Measurements from ENCODE around the gene LY6G5B.

LY6G5B gene

GRCh38 chr6:31669676-31670075, at the start of gene LY6G5B:
Gene LY6G5B (plus strand): TSS chr6:31669976. CDS start chr6:31670951, 975 bp downstream.
- no peak for TF ChIP-seq CTCF (IDR thresholded peaks at IDR 0.05; ENCODE audit: borderline replicate concordance, insufficient read depth, low read depth, low read length)
- no peak within 1 kb of the TSS for H3K4me3 ChIP-seq (ENCODE audit: low read depth, low read length)

- TF ChIP-seq CTCF (IDR thresholded peaks at IDR 0.05; ENCODE audit: borderline replicate concordance, insufficient read depth, low read depth, low read length): no peak
- H3K4me3 ChIP-seq (ENCODE audit: low read depth, low read length): peak within 1 kb of the TSS; percentile 69
Measured at GRCh38 chr6:31620586-31621319, 49.0 kb upstream of the LY6G5B start, which contains the start of gene PRRC2A. Gene PRRC2A (plus strand): TSS chr6:31620715. CDS start chr6:31622790, 2,075 bp downstream.

- no peak for TF ChIP-seq CTCF (IDR thresholded peaks at IDR 0.05; ENCODE audit: borderline replicate concordance, insufficient read depth, low read depth, low read length)
- peak overlapping the region; percentile 69 for H3K4me3 ChIP-seq (ENCODE audit: low read depth, low read length)
Measured at GRCh38 chr6:31621320-31621939, 48.3 kb upstream of the LY6G5B start.

GRCh38 chr6:31621991-31622390, 47.8 kb upstream of the LY6G5B start:
- TF ChIP-seq CTCF (IDR thresholded peaks at IDR 0.05; ENCODE audit: borderline replicate concordance, insufficient read depth, low read depth, low read length): no peak

GRCh38 chr6:31622684-31623091, 47.1 kb upstream of the LY6G5B start:
- no peak for TF ChIP-seq CTCF (IDR thresholded peaks at IDR 0.05; ENCODE audit: borderline replicate concordance, insufficient read depth, low read depth, low read length)
- H3K4me3 ChIP-seq (ENCODE audit: low read depth, low read length): no peak overlapping the region

More at GRCh38 chr6:31621991-31622390, 47.8 kb upstream of the LY6G5B start:
- H3K4me3 ChIP-seq (ENCODE audit: low read depth, low read length): peak overlapping the region; percentile 69

GRCh38 chr6:31624070-31624469, 45.7 kb upstream of the LY6G5B start:
- H3K4me3 ChIP-seq (ENCODE audit: low read depth, low read length): no peak overlapping the region
- no peak for TF ChIP-seq CTCF (IDR thresholded peaks at IDR 0.05; ENCODE audit: borderline replicate concordance, insufficient read depth, low read depth, low read length)

GRCh38 chr6:31626952-31627351, 42.8 kb upstream of the LY6G5B start:
- no peak overlapping the region for H3K4me3 ChIP-seq (ENCODE audit: low read depth, low read length)
- TF ChIP-seq CTCF (IDR thresholded peaks at IDR 0.05; ENCODE audit: borderline replicate concordance, insufficient read depth, low read depth, low read length): no peak

Measured in GM12875 (cell line).